Measurements from ENCODE around the gene UNC119B. TPM values are rescaled to one million over a fixed set of nuclear protein-coding genes. Genes with fewer than 3 reads are reported as not detected.

The UNC119B gene
- total and polyA plus RNA-seq, 7 donors, result 4.3 to 10.9 (median 8.2) TPM

DNA sequence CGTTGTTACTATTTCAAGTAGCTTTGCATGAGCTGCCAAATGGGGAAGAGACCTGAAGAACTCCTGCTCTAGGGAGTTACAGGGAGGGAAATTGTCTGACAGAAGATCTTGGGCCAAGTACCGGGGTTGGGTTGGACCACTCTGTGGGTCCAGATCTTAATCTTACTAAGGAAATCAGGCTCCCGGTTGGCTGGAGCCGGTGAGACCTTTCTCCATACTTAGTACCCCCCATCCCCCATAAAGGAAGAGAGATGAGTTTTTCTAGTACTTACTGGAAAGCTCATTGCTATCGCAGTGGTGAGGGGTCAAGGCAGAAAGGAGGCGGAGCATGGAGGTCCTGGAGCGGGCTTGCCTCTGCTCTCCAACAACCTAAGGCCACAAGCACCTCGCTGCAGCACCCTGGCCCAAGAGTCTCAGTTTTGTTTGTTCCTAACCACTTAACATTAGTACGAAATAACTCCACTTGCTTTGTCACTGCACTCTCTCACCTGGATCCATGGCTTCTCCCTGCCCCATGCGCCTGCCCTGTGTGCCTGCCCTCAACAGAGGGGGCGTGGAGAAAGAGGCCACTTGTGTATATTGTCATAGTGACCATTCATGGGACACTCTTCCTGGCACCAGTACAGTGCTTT lies 6.8 kb upstream of the UNC119B start:
- ATAC-seq, result no peak
- intact Hi-C loops (cut with DNase I), result no loop called here
- no peak overlapping the region for H3K4me3 ChIP-seq
- peaks cover 25% of the 10 kb centered on the region for H3K4me1 ChIP-seq
- no peak overlapping the region for H3K27ac ChIP-seq
- no peaks in the 10 kb centered on the region for H3K9me3 ChIP-seq
- WGBS, 3 donors, result 76 to 82% (median 81%) methylated on average over 11 of the region's 11 CpGs
- H3K36me3 ChIP-seq (ENCODE audit: insufficient read depth in 1 of 2, low read depth in 1 of 2), result peaks cover 0 to 48% of the 10 kb centered on the region in 2 donors
- H3K27me3 ChIP-seq (ENCODE audit: insufficient read depth in 3 of 3, low read length in 2 of 3), result no peaks in the 10 kb centered on the region
- no peak for DNase-seq
- TF ChIP-seq, protein P1, sequence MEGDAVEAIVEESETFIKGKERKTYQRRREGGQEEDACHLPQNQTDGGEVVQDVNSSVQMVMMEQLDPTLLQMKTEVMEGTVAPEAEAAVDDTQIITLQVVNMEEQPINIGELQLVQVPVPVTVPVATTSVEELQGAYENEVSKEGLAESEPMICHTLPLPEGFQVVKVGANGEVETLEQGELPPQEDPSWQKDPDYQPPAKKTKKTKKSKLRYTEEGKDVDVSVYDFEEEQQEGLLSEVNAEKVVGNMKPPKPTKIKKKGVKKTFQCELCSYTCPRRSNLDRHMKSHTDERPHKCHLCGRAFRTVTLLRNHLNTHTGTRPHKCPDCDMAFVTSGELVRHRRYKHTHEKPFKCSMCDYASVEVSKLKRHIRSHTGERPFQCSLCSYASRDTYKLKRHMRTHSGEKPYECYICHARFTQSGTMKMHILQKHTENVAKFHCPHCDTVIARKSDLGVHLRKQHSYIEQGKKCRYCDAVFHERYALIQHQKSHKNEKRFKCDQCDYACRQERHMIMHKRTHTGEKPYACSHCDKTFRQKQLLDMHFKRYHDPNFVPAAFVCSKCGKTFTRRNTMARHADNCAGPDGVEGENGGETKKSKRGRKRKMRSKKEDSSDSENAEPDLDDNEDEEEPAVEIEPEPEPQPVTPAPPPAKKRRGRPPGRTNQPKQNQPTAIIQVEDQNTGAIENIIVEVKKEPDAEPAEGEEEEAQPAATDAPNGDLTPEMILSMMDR (IDR thresholded peaks at IDR 0.05), result no peak

DNA sequence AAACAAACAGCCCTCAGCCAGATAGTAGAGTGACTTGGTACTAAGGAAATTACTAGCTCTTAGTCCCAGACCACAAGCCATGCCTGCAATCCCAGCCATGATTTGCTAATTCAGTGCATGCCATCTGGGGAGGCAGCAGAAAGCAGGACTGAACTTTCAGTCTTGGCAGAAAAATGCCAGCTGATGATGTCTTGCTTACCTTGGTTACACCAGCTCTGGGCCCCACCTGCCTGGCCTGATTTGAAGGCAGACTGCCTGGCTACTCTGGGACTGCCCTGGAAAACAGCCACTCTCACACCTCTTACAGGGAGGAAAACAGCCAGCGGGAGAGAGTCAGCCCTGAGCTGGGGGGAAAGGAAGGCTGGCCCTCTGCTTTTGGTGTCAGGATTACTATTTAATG lies 4.6 kb upstream of the UNC119B start:
- Histone ChIP-seq H3K36me3 (ENCODE audit: insufficient read depth in 1 of 2, low read depth in 1 of 2) (peaks cover 0 to 27% of the 10 kb centered on the region in 2 donors), H3K4me1 (peaks cover 12% of the 10 kb centered on the region), H3K27ac (no peak overlapping the region), H3K4me3 (no peak overlapping the region), H3K9me3 (no peaks in the 10 kb centered on the region), H3K27me3 (ENCODE audit: insufficient read depth in 3 of 3, low read length in 2 of 3) (no peaks in the 10 kb centered on the region)
- ATAC-seq, result no peak
- TF ChIP-seq, protein P1 (IDR thresholded peaks at IDR 0.05), result no peak
- DNase-seq, result no peak
- 87 to 100% (median 100%) methylated on average over 1 of the region's 1 CpG for WGBS, 3 donors
- intact Hi-C loops (cut with DNase I), result no loop called here

DNA sequence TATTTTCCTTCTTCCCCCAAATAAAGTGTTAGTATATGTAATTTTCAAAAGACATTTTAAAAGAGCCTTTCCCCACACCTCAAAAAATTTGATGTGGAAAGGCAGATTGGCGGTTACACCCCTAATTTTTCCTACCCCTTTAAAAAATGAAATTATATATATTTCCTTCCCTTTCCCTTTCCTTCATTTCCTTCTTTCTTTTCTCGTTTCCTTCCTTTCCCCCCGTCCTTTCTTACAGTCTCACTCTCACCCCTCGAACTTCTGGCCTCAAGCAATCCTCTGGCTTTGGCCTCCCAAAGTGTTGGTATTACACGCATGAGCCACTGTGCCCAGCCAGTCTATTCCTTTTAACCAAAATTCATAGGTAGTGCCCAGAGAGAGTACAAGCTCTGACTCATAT lies 4.2 kb upstream of the UNC119B start:
- peaks cover 8% of the 10 kb centered on the region for H3K4me1 ChIP-seq
- 77 to 86% (median 81%) methylated on average over 5 of the region's 5 CpGs for WGBS, 3 donors
- H3K9me3 ChIP-seq, result no peaks in the 10 kb centered on the region
- DNase-seq (no peak), ATAC-seq (no peak)
- TF ChIP-seq, protein P1 (IDR thresholded peaks at IDR 0.05), result no peak
- no peak overlapping the region for H3K4me3 ChIP-seq
- no peak overlapping the region for H3K27ac ChIP-seq
- intact Hi-C loops (cut with DNase I), result no loop called here
- no peaks in the 10 kb centered on the region for H3K27me3 ChIP-seq (ENCODE audit: insufficient read depth in 3 of 3, low read length in 2 of 3)
- H3K36me3 ChIP-seq (ENCODE audit: insufficient read depth in 1 of 2, low read depth in 1 of 2), result peaks cover 0 to 24% of the 10 kb centered on the region in 2 donors

DNA sequence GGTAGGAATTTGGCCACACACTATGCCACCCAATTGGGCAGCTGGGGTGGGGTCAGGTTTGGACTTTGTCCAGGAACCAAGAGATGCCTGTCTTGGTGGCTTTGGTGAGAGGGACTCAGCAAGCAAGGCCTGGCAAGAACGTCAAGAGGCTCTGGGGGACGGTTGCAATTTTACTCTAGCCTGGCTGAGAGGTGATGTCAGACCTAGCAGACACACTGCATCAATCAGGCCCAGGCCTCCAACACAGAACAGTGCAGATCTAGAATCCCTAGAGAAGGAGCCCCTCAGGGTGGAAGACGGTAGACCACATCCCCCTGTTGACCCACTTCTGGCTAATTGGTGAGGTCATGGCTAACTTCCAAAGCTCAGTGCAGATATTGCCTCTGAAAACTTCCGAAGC lies 1.6 kb upstream of the UNC119B start:
- H3K9me3 ChIP-seq, result no peaks in the 10 kb centered on the region
- DNase-seq, result no peak
- H3K4me3 ChIP-seq, result no peak overlapping the region
- H3K4me1 ChIP-seq, result peaks cover 17% of the 10 kb centered on the region
- 67 to 85% (median 69%) methylated on average over 4 of the region's 4 CpGs for WGBS, 3 donors
- no peak for ATAC-seq
- H3K36me3 ChIP-seq (ENCODE audit: insufficient read depth in 1 of 2, low read depth in 1 of 2), result peaks cover 0 to 6% of the 10 kb centered on the region in 2 donors
- TF ChIP-seq, protein P1 (IDR thresholded peaks at IDR 0.05), result no peak
- H3K27ac ChIP-seq, result no peak overlapping the region
- no peaks in the 10 kb centered on the region for H3K27me3 ChIP-seq (ENCODE audit: insufficient read depth in 3 of 3, low read length in 2 of 3)
- intact Hi-C loops (cut with DNase I), result loop anchor here in 1 of 2 donors (2.0 kb wide), 1 partner anchor 16 kb away; no protein-coding TSS in a partner anchor
